ENCODE measurements around the gene USP35. TPM values are rescaled to one million over a fixed set of nuclear protein-coding genes. Genes with fewer than 3 reads are reported as not detected.
A peak's percentile ranks its signal among the peaks of the same experiment; 100 is the strongest.

USP35 gene
- total RNA-seq, 6 experiments from 2014 or later, result 5.3 to 10.1 (median 7.9) TPM

DNA sequence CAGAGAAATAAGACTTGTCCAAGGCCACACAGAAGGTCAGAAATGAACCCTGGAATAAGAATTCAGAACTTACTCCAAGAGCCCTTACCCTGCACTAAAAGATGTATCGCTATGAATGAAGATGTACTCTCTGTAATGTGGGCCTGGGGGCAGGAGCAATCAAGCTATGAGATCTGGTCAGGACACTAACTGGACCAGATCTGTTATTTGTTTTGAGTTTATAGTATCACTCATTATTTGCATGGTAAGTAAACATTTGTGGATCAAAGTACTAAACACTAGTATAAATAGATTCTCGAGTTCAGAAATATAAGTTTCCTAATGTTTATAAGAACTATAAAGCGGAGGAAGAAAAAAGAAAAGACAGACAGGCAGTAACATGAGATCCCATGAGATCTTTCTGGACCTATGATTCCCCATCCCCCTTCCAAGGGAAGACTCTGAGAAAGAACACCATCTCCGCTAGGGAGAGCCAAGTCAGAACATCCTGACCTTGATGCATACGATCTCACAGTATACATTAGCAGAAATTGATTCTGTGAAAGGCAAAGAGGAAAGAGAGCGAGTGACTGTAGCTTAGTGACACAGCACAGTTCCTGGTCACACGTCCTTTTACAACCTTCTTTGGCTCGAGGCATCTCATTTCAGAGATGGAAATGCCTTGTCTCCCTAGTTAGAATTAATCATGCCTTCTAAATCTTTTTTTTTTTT lies 71.2 kb downstream of the USP35 start:
- 47% methylated on average over 6 of the region's 8 CpGs for WGBS (ENCODE audit: insufficient coverage, low coverage, low lambda C conversion rate, missing lambda C conversion rate)
- peak; percentile 55 to 73 (median 68) for ATAC-seq
- peaks cover 0 to 35% (median 8%) of the 10 kb centered on the region in 4 donors for H3K4me1 ChIP-seq
- peak overlapping the region in 1 of 3 donors; percentile 3 for H3K27ac ChIP-seq
- no peaks in the 10 kb centered on the region for H3K36me3 ChIP-seq
- H3K9me3 ChIP-seq, result no peaks in the 10 kb centered on the region
- no peak for TF ChIP-seq POLR2A (IDR thresholded peaks at IDR 0.05)
- TF ChIP-seq, protein P1, sequence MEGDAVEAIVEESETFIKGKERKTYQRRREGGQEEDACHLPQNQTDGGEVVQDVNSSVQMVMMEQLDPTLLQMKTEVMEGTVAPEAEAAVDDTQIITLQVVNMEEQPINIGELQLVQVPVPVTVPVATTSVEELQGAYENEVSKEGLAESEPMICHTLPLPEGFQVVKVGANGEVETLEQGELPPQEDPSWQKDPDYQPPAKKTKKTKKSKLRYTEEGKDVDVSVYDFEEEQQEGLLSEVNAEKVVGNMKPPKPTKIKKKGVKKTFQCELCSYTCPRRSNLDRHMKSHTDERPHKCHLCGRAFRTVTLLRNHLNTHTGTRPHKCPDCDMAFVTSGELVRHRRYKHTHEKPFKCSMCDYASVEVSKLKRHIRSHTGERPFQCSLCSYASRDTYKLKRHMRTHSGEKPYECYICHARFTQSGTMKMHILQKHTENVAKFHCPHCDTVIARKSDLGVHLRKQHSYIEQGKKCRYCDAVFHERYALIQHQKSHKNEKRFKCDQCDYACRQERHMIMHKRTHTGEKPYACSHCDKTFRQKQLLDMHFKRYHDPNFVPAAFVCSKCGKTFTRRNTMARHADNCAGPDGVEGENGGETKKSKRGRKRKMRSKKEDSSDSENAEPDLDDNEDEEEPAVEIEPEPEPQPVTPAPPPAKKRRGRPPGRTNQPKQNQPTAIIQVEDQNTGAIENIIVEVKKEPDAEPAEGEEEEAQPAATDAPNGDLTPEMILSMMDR (IDR thresholded peaks at IDR 0.05), result no peak
- H3K4me3 ChIP-seq, result no peak overlapping the region
- no peaks in the 10 kb centered on the region for H3K27me3 ChIP-seq
- intact Hi-C loops (cut with DNase I), result no loop called here
- DNase-seq, result no peak

DNA sequence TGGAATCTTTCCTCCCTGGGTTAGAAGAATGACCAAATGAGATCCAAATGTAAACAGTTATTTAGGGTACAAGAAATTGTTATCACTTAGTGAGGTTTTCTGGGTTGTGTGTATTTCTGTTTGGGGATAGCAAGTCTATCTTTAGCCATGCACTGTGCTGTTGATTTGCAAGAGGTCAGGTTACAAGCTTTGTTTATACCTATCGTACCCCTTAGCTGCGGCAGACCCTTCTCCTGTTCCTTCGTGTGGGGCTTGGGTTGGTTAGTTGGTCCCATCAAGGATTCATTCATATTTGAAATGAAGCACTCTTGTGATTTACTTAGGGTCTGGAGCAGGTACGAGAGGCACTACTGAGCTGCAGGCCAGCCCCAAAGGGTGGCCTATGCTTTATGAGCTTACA lies 72.6 kb downstream of the USP35 start:
- no peak overlapping the region for H3K27ac ChIP-seq
- no peaks in the 10 kb centered on the region for H3K36me3 ChIP-seq
- WGBS (ENCODE audit: insufficient coverage, low coverage, low lambda C conversion rate, missing lambda C conversion rate), result 58% methylated on average over 2 of the region's 4 CpGs
- peaks cover 0 to 40% (median 8%) of the 10 kb centered on the region in 4 donors for H3K4me1 ChIP-seq
- ATAC-seq (no peak), DNase-seq (no peak)
- no peak overlapping the region for H3K4me3 ChIP-seq
- no peaks in the 10 kb centered on the region for H3K9me3 ChIP-seq
- TF ChIP-seq, protein P1 (IDR thresholded peaks at IDR 0.05), result no peak
- TF ChIP-seq POLR2A (IDR thresholded peaks at IDR 0.05), result no peak
- intact Hi-C loops (cut with DNase I), result no loop called here
- H3K27me3 ChIP-seq, result no peaks in the 10 kb centered on the region

GRCh38 chr11:78261828-78262227 lies 73.1 kb downstream of the USP35 start:
- no peak for DNase-seq
- ATAC-seq, result no peak
- 93% methylated on average over 4 of the region's 4 CpGs for WGBS (ENCODE audit: insufficient coverage, low coverage, low lambda C conversion rate, missing lambda C conversion rate)
- Histone ChIP-seq H3K4me3 (no peak overlapping the region), H3K27ac (no peak overlapping the region), H3K36me3 (no peaks in the 10 kb centered on the region), H3K4me1 (peaks cover 0 to 36% (median 6%) of the 10 kb centered on the region in 4 donors), H3K9me3 (no peaks in the 10 kb centered on the region), H3K27me3 (no peaks in the 10 kb centered on the region)
- intact Hi-C loops (cut with DNase I), result no loop called here
- no peak for TF ChIP-seq POLR2A (IDR thresholded peaks at IDR 0.05)
- TF ChIP-seq, protein P1 (IDR thresholded peaks at IDR 0.05), result no peak

- H3K27me3 ChIP-seq, result no peaks in the 10 kb centered on the region
- intact Hi-C loops (cut with DNase I), result no loop called here
- H3K9me3 ChIP-seq, result no peaks in the 10 kb centered on the region
- peaks cover 0 to 31% (median 5%) of the 10 kb centered on the region in 4 donors for H3K4me1 ChIP-seq
- no peaks in the 10 kb centered on the region for H3K36me3 ChIP-seq
- no peak overlapping the region for H3K4me3 ChIP-seq
- no peak overlapping the region for H3K27ac ChIP-seq
- ATAC-seq (no peak), DNase-seq (no peak)
- TF ChIP-seq, protein P1 (IDR thresholded peaks at IDR 0.05), result no peak
- TF ChIP-seq POLR2A (IDR thresholded peaks at IDR 0.05), result no peak
- WGBS (ENCODE audit: insufficient coverage, low coverage, low lambda C conversion rate, missing lambda C conversion rate), result 69% methylated on average over 4 of the region's 5 CpGs
Measured at GRCh38 chr11:78262238-78262637, 73.5 kb downstream of the USP35 start.
